Left kidney (tissue), 2 donors: ENCODE measurements around the gene PCDHGA1. TPM values are rescaled to one million over a fixed set of nuclear protein-coding genes. Genes with fewer than 3 reads are reported as not detected.

Source experiments
- DNase-seq: peaks from one replicate; pipeline ENCODE4 v3.0.0-alpha.2; 2013
- polyA plus RNA-seq: library from polyadenylated mRNA; unstranded; fragments of 120-200 nt; gene quantifications from one replicate; pipeline ENCODE4 v1.2.1, GENCODE V29; 2013; ENCODE audit not compliant: insufficient read length

PCDHGA1 gene
- polyA plus RNA-seq, 1 donor: 1.1 TPM

DNA sequence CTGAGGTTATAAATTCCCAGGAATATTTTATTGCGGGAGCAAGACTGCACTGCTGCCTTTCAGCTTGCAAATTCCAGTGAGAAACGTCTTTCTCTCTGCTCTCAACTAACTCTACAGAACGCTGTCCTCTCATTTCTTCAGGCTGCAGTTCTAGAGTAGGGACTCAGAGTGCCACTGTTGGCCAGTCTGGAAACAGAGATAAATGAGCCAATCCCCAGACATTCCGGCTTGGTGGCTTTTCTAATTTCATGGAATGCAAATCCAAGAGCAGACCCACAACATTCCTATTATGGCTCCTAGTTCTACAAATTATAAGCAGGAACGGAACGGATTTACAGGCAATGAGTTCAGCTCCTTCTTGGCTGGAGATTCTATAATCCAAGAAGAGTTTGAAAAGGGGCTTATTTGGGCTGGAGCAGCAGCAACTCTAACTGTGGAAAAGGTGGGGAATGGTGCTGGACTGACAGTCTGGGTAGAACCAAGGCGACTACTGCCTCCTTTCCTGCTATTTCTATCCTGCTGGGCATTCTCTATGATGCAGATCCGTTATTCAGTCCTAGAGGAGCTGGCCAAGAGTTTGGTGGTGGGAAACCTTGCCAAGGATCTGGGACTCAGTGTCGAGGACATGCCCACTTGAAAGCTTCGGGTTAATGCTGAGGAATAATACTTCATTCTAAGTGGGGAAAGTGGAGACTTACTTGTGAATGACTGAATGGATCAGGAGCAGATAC is 109.3 kb downstream of the PCDHGA1 start:
- DNase-seq: no peak

DNA sequence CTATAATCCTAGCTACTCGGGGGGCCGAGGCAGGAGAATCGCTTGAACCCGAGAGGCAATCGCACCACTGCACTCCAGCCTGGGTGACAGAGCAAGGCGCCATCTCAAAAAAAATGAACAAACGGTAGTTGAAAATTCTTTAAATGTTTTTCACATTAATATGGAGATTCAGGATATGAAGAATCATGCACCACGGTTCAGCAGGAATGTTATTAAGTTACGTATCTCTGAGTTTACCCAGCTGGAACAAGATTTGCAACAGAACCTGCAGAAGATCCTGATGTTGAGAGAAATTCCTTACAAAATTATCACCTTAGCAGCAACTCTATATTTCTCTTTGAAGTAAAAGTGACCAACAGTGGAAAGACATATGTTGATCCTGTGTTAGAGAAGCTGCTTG is 110.0 kb downstream of the PCDHGA1 start:
- no peak for DNase-seq

DNA sequence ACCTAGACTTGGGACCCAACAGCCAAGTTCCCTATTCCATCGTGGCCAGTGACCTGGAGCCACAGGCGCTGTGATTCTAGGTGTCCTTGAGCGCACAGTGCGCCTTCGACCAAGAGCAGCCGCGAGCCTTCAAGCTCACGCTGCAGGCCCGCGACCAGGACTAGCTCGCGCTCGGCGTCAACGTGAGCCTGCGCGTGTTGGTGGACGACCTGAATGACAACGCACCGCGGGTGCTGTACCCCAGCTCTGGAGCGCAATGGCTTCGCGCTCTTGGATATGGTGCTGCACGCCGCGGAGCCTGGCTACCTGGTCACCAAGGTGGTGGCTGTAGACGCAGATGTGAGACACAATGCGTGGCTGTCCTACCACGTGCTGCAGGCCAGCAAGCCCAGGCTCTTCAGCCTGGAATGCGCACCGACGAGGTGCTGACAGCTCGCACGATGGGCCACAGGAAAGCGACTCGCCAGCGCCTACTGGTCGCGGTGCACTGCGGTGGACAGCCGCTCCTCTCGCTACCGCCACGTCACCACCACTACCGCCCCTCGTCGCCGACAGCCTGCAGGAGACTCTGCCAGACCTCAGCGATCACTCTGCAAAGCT is 111.4 kb downstream of the PCDHGA1 start:
- DNase-seq: no peak

- no peak for DNase-seq
Measured at GRCh38 chr5:141465351-141465750, 135.0 kb downstream of the PCDHGA1 start.

DNA sequence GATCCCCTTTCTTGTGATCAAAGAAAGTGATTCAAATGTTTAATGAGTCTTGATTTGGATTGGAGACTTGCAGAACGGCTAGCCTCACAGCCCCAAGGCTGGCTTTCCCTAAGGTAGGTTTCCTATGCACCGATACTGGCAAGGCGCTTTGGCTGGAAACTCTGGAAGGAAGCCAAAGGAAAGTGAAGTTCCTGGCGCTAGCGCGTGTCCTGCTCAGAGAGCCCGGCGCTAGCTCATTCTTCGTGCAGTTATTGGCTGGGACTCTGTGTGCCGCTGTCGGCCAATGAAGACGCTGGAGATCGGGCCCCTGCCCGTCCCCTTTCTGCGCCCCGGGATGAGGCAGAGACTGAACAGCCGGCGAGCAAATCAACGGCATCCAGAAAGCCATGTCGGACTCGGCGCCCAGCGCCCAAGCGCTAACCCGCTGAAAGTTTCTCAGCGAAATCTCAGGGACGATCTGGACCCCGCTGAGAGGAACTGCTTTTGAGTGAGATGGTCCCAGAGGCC is 145.4 kb downstream of the PCDHGA1 start, which contains the start of gene PCDHGC3:
Gene PCDHGC3 (plus strand): TSS at position 342 of the 507 bp plus-strand sequence. CDS start 151 bp downstream, at position 493.
- peak; percentile 93 for DNase-seq

GRCh38 chr5:141476132-141476911 is 146.0 kb downstream of the PCDHGA1 start:
- peak; percentile 86 for DNase-seq

DNA sequence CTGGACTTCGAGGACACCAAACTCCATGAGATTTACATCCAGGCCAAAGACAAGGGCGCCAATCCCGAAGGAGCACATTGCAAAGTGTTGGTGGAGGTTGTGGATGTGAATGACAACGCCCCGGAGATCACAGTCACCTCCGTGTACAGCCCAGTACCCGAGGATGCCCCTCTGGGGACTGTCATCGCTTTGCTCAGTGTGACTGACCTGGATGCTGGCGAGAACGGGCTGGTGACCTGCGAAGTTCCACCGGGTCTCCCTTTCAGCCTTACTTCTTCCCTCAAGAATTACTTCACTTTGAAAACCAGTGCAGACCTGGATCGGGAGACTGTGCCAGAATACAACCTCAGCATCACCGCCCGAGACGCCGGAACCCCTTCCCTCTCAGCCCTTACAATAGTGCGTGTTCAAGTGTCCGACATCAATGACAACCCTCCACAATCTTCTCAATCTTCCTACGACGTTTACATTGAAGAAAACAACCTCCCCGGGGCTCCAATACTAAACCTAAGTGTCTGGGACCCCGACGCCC is 146.8 kb downstream of the PCDHGA1 start:
- no peak for DNase-seq

DNA sequence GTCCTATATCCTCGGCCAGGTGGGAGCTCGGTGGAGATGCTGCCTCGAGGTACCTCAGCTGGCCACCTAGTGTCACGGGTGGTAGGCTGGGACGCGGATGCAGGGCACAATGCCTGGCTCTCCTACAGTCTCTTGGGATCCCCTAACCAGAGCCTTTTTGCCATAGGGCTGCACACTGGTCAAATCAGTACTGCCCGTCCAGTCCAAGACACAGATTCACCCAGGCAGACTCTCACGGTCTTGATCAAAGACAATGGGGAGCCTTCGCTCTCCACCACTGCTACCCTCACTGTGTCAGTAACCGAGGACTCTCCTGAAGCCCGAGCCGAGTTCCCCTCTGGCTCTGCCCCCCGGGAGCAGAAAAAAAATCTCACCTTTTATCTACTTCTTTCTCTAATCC is 147.5 kb downstream of the PCDHGA1 start:
- no peak for DNase-seq

DNA sequence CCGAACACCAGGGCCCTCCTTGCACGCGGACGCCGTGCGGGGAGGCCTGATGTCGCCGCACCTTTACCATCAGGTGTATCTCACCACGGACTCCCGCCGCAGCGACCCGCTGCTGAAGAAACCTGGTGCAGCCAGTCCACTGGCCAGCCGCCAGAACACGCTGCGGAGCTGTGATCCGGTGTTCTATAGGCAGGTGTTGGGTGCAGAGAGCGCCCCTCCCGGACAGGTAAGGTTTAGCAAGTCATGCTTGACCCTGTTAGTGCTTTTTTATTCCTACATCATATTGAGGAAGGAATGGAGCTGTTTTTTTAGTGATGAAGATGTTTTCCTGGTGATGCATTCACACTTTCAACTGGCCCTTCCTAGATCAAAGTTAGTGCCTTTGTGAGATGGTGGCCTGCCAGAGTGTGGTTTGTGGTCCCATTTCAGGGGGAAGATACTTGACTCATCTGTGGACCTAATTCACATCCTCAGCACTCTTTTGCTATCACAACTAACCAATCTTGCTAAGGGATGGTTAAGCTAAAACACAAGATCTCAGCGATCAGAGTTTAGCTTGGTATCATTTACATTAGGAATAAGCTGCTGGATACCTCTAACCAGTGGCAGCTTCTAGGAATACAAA is 148.1 kb downstream of the PCDHGA1 start:
- DNase-seq: peak; percentile 67

DNA sequence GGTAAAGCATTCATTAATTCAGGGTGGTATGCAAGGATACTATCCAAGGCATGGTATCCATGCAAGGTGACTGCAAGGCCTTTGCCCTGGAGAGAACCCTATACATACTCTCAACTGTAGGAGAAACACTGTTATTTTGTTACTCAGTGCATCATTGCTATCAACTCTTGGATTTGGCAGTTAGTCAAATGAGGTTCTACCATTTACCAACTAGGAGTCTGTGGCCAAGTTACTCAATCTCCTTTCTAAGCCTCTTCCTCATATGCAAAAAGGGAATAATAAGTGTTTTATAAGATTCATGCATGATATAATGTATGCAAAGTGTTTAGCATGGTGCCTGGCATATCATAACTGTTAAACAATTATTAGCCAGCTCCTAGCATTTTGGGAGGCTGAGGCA is 149.5 kb downstream of the PCDHGA1 start:
- DNase-seq: no peak

- DNase-seq: no peak
Measured at GRCh38 chr5:141483902-141484301, 153.6 kb downstream of the PCDHGA1 start.

DNA sequence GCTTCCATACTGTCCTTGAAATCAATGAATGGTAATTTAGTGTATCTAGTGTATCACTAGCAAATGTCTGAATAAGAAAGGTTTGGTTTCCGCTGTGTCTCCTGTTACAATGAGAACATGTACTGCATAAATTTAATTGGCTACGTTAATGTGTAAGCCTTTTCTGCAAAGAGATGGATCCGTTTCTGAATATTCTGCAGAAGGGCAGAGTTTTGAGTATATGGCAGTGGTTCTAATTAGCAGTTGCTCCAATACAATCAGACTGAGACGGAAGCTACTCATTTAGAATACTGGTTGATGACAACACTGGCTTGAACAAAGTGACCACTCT is 154.0 kb downstream of the PCDHGA1 start:
- DNase-seq: no peak

- no peak for DNase-seq
Measured at GRCh38 chr5:141484641-141485311, 154.5 kb downstream of the PCDHGA1 start, which contains the start of gene PCDHGC4. PCDHGC4 (plus strand) TSS chr5:141485030; CDS start chr5:141485174, 144 bp downstream.

GRCh38 chr5:141485321-141486055 is 155.2 kb downstream of the PCDHGA1 start:
- DNase-seq: no peak

GRCh38 chr5:141486091-141486490 is 155.8 kb downstream of the PCDHGA1 start:
- DNase-seq: no peak

DNA sequence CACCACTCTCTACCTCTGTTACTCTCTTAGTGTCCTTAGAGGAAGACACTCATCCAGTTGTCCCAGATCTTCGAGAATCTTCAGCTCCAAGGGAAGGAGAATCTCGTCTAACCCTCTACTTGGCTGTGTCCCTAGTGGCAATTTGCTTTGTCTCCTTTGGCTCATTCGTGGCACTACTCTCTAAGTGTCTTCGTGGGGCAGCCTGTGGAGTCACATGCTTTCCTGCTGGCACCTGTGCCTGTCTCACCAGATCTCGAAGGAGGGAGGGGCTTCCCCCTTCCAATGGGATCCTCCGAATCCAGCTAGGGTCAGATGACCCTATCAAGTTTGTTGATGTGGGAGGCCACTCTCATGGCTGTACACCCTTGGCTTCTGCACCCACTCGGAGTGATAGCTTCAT is 156.8 kb downstream of the PCDHGA1 start:
- DNase-seq: no peak

- DNase-seq: no peak
Measured at GRCh38 chr5:141488591-141489561, 158.6 kb downstream of the PCDHGA1 start, which contains the start of gene PCDHGC5. PCDHGC5 (plus strand) TSS chr5:141489081; CDS start chr5:141489241, 160 bp downstream.

- DNase-seq: no peak
Measured at GRCh38 chr5:141489841-141490240, 159.5 kb downstream of the PCDHGA1 start.

- DNase-seq: no peak
Measured at GRCh38 chr5:141490271-141490670, 160.0 kb downstream of the PCDHGA1 start.
